Fibroblast of lung (primary cell): ENCODE results near the gene GFPT2.

Experiments
- CTCF ChIP-seq, 2 donors: IDR thresholded peaks in 1 of 2; conservative IDR thresholded peaks in 1 of 2; 1 replicate in 1 of 2; 2 replicates in 1 of 2; pipeline ENCODE4 v1.5.1; 2011 to 2012; ENCODE audit warnings: low read length in 2 of 2, control low read depth in 1 of 2, inconsistent platforms in 1 of 2, low read depth in 1 of 2, mild to moderate bottlenecking in 1 of 2
- EZH2 ChIP-seq: IDR thresholded peaks from 2 replicates; pipeline ENCODE4 v1.5.1; 2012; ENCODE audit warnings: low read length, control low read depth, mild to moderate bottlenecking; ENCODE audit errors: missing control alignments

GRCh38 chr5:180396926-180397325 lies 43.8 kb upstream of the GFPT2 start:
- TF ChIP-seq EZH2 (no peak), CTCF (conservative IDR thresholded peaks at IDR 0.05 in 1 of 2, IDR thresholded peaks at IDR 0.05 in 1 of 2; ENCODE audit: low read depth in 1 of 2, low read length in 2 of 2) (no peak)
